ENCODE results near the gene SUN1. TPM values are rescaled to one million over a fixed set of nuclear protein-coding genes. Genes with fewer than 3 reads are reported as not detected.

The SUN1 gene
- total and polyA plus RNA-seq, 2 donors (not counting 3 experiments of a cell fraction or from before 2014, with no cell fraction given), result 158 to 410 TPM

GRCh38 chr7:902996-903395 is 70.7 kb downstream of the SUN1 start:
- no peak for TF ChIP-seq JUN (IDR thresholded peaks at IDR 0.05; ENCODE audit: borderline replicate concordance, insufficient read depth, insufficient read length, low read depth)
- no peak for TF ChIP-seq CTCF (IDR thresholded peaks at IDR 0.05; ENCODE audit: extremely low read depth in 1 of 2, insufficient read depth in 1 of 2, low read depth in 1 of 2, low read length in 2 of 2)
- no peak for TF ChIP-seq GATA2 (IDR thresholded peaks at IDR 0.05; ENCODE audit: insufficient read depth, insufficient read length, low read depth, low read length)
- no peak for TF ChIP-seq EZH2 (IDR thresholded peaks at IDR 0.05; ENCODE audit: borderline replicate concordance, low read depth, low read length, severe bottlenecking)
- TF ChIP-seq MAX (IDR thresholded peaks at IDR 0.05; ENCODE audit: insufficient read depth, insufficient read length), result no peak
- no peak for TF ChIP-seq MYC (IDR thresholded peaks at IDR 0.05; ENCODE audit: low read depth, low read length)
- no peak for TF ChIP-seq FOS (IDR thresholded peaks at IDR 0.05; ENCODE audit: borderline replicate concordance, insufficient read depth, low read length)
- Histone ChIP-seq H3K36me3 (ENCODE audit: control insufficient read depth in 2 of 2, extremely low read depth in 1 of 2, insufficient read depth in 2 of 2, low read length in 2 of 2) (no peaks in the 10 kb centered on the region), H4K20me1 (replicated peaks; ENCODE audit: control insufficient read depth, extremely low read depth, insufficient read depth, low read length) (no peaks in the 10 kb centered on the region), H2AFZ (ENCODE audit: low read depth, low read length) (no peak overlapping the region), H3K79me2 (ENCODE audit: control insufficient read depth, insufficient read depth, low read length) (no peaks in the 10 kb centered on the region), H3K27ac (ENCODE audit: insufficient read depth, low read depth, low read length) (no peak overlapping the region), H3K27me3 (ENCODE audit: control insufficient read depth in 2 of 2, insufficient read depth in 2 of 2, low read length in 2 of 2) (peaks cover 3 to 5% of the 10 kb centered on the region in 2 experiments), H3K4me2 (ENCODE audit: insufficient read depth, low read length) (no peak overlapping the region), H3K9me1 (replicated peaks; ENCODE audit: control insufficient read depth, extremely low read depth, insufficient read depth, low read length) (no peaks in the 10 kb centered on the region), H3K4me3 (replicated peaks in 1 of 3; ENCODE audit: insufficient read depth in 1 of 3, low read depth in 1 of 3, low read length in 3 of 3) (no peak overlapping the region), H3K9ac (replicated peaks; ENCODE audit: extremely low read depth, insufficient read depth, low read length) (no peak overlapping the region), H3K4me1 (ENCODE audit: control insufficient read depth, extremely low read depth, insufficient read depth, low read length) (peaks cover 2% of the 10 kb centered on the region), H3K9me3 (replicated peaks; ENCODE audit: control insufficient read depth, insufficient read depth, low read length) (no peaks in the 10 kb centered on the region)
- DNase-seq (ENCODE audit: low read depth, low spot score) (no peak), FAIRE-seq (no peak)
- BruUV-seq (replicated peaks), result no TSS peak
- dilution Hi-C loops (cut with MboI; ENCODE audit: extremely low pct_ligation_motif_present, low sequenced_read_pairs), result no loop called here
- CTCF ChIA-PET, result no interaction called here
- POLR2A ChIA-PET, result no interaction called here
- intact Hi-C loops (cut with micrococcal nuclease), result no loop called here

Measured in endothelial cell of umbilical vein (primary cell).